CD14-positive monocyte (primary cell): ENCODE data around the gene KLHL40. TPM values are rescaled to one million over a fixed set of nuclear protein-coding genes. Genes with fewer than 3 reads are reported as not detected.
A peak's percentile ranks its signal among the peaks of the same experiment; 100 is the strongest.

Experiments
- DNase-seq, 3 donors: peaks; one replicate each; pipeline ENCODE4 v3.0.0-alpha.2; 2011 to 2022
- H2AFZ ChIP-seq: 2 replicates; pipeline ENCODE4 v1.6.0; 2012; ENCODE audit warnings: mild to moderate bottlenecking, low read depth, low read length, inconsistent platforms; ENCODE audit not compliant: insufficient read depth, poor library complexity, severe bottlenecking
- H3K27ac ChIP-seq, 2 donors: 1 replicate in 1 of 2; 2 replicates in 1 of 2; pipeline ENCODE4 v1.5.1; 2012 to 2013; ENCODE audit warnings: low read length in 2 of 2, control low read depth in 1 of 2, inconsistent platforms in 1 of 2, low read depth in 1 of 2, mild to moderate bottlenecking in 1 of 2
- H3K27me3 ChIP-seq, 2 donors: one replicate each; pipeline versions ENCODE4 v1.6.0 to v1.6.1; 2011 to 2013; ENCODE audit warnings: low read length in 2 of 2; ENCODE audit not compliant: control insufficient read depth in 2 of 2, insufficient read depth in 2 of 2
- H3K36me3 ChIP-seq, 2 donors: replicated peaks in 1 of 2; 1 replicate in 1 of 2; 2 replicates in 1 of 2; pipeline versions ENCODE4 v1.5.1 to v1.6.1; 2012 to 2013; ENCODE audit warnings: low read length in 2 of 2, control low read depth in 1 of 2, inconsistent platforms in 1 of 2, mild to moderate bottlenecking in 1 of 2; ENCODE audit not compliant: insufficient read depth in 2 of 2, control insufficient read depth in 1 of 2
- H3K4me1 ChIP-seq, 2 donors: 1 replicate in 1 of 2; 2 replicates in 1 of 2; pipeline versions ENCODE4 v1.5.1 to v1.6.1; 2012 to 2013; ENCODE audit warnings: low read length in 2 of 2, control low read depth in 1 of 2, inconsistent platforms in 1 of 2, mild to moderate bottlenecking in 1 of 2, moderate library complexity in 1 of 2; ENCODE audit not compliant: insufficient read depth in 2 of 2, control insufficient read depth in 1 of 2
- H3K4me2 ChIP-seq: replicated peaks from 2 replicates; pipeline ENCODE3; 2012; ENCODE audit warnings: low read length, moderate library complexity, mild to moderate bottlenecking; ENCODE audit not compliant: poor library complexity, severe bottlenecking; ENCODE audit errors: extremely low read depth
- H3K4me3 ChIP-seq, 3 experiments: fragments of 200-600 bp in 1 of 3; sonication (generic) in 1 of 3; replicated peaks in 1 of 3; 1 replicate in 2 of 3; 2 replicates in 1 of 3; pipeline ENCODE4 v1.5.1; 2011 to 2013; ENCODE audit warnings: low read length in 3 of 3, mild to moderate bottlenecking in 3 of 3, control low read depth in 2 of 3, low read depth in 2 of 3, inconsistent platforms in 1 of 3, moderate library complexity in 1 of 3
- H3K79me2 ChIP-seq: 2 replicates; pipeline ENCODE4 v1.6.0; 2012; ENCODE audit warnings: mild to moderate bottlenecking, control low read depth, inconsistent platforms, low read length, moderate library complexity; ENCODE audit not compliant: insufficient read depth
- H3K9ac ChIP-seq: 2 replicates; pipeline ENCODE4 v1.6.0; 2017; ENCODE audit warnings: low read length, mild to moderate bottlenecking; ENCODE audit not compliant: insufficient read depth, poor library complexity, severe bottlenecking
- H3K9me3 ChIP-seq, 2 donors: replicated peaks in 1 of 2; 1 replicate in 1 of 2; 2 replicates in 1 of 2; pipeline versions ENCODE4 v1.5.1 to v1.6.1; 2012 to 2013; ENCODE audit warnings: low read length in 2 of 2, control low read depth in 1 of 2; ENCODE audit not compliant: control insufficient read depth in 1 of 2, insufficient read depth in 1 of 2
- H4K20me1 ChIP-seq: 2 replicates; pipeline ENCODE4 v1.6.0; 2012; ENCODE audit warnings: mild to moderate bottlenecking, low read length, control low read depth, moderate library complexity; ENCODE audit not compliant: insufficient read depth
- H3K27ac Mint-ChIP-seq, 7 donors: one replicate each; pipeline ENCODE4 v1.8.0; 2020; ENCODE audit warnings: mild to moderate bottlenecking in 7 of 7, mixed read lengths in 7 of 7, moderate library complexity in 6 of 7, inconsistent platforms in 2 of 7
- H3K27me3 Mint-ChIP-seq, 3 donors: one replicate each; pipeline ENCODE4 v1.8.0; 2021 to 2022; ENCODE audit warnings: low read depth in 3 of 3, mild to moderate bottlenecking in 3 of 3, mixed read lengths in 3 of 3, moderate library complexity in 3 of 3, inconsistent platforms in 1 of 3
- H3K36me3 Mint-ChIP-seq, 2 donors: one replicate each; pipeline ENCODE4 v1.8.0; 2020; ENCODE audit warnings: mixed read lengths in 2 of 2, inconsistent platforms in 1 of 2, mild to moderate bottlenecking in 1 of 2
- H3K4me1 Mint-ChIP-seq: one replicate; pipeline ENCODE4 v1.8.0; 2020; ENCODE audit warnings: mild to moderate bottlenecking, mixed read lengths
- H3K4me3 Mint-ChIP-seq, 2 donors: one replicate each; pipeline ENCODE4 v1.8.0; 2020; ENCODE audit warnings: mild to moderate bottlenecking in 2 of 2, mixed read lengths in 2 of 2, moderate library complexity in 1 of 2
- H3K9me3 Mint-ChIP-seq, 7 donors: one replicate each; pipeline ENCODE4 v1.8.0; 2020 to 2022; ENCODE audit warnings: mixed read lengths in 7 of 7, mild to moderate bottlenecking in 6 of 7, moderate library complexity in 6 of 7, inconsistent platforms in 2 of 7
- CTCF ChIP-seq: fragments of 200-600 bp; IDR thresholded peaks from one replicate; pipeline ENCODE4 v1.8.0; 2022; ENCODE audit warnings: antibody characterized with exemption, mild to moderate bottlenecking
- WGBS: methylation state at CpG from one replicate; pipeline ENCODE4 v1.1.5; 2013; ENCODE audit warnings: missing lambda C conversion rate; ENCODE audit not compliant: insufficient coverage; 5-methylcytosine and 5-hydroxymethylcytosine counted together
- intact Hi-C, 2 donors: fragments of 100-400 bp; cut with micrococcal nuclease; formaldehyde crosslinking; loops; one replicate each; pipeline versions ENCODE4 v1.15.0 to v1.15.1; 2023
- polyA plus RNA-seq, 3 donors: library from polyadenylated mRNA; depleted of rRNA in 1 of 3; unstranded in 2 of 3; stranded (reverse) in 1 of 3; fragments of 300-500 nt in 2 of 3; fragments of >200 nt in 1 of 3; fragmentation: Illumina TruSeq in 2 of 3; gene quantifications; 1 replicate in 2 of 3; 2 replicates in 1 of 3; pipeline ENCODE4 v1.2.3, GENCODE V29; 2012 to 2021

Gene KLHL40
- polyA plus RNA-seq, 3 donors, result not detected

GRCh38 chr3:42657675-42658074 is 27.7 kb upstream of the KLHL40 start:
- 100% methylated on average over 4 of the region's 4 CpGs for WGBS
- Mint-ChIP-seq H3K9me3 (peaks cover 0 to 3% (median 0%) of the 10 kb centered on the region in 7 donors), H3K27me3 (peaks cover 0 to 3% (median 1%) of the 10 kb centered on the region in 3 donors), H3K27ac (peak overlapping the region in 5 of 7 donors; percentile 23 to 76 (median 56)), H3K4me1 (peaks cover 42% of the 10 kb centered on the region), H3K4me3 (no peak overlapping the region), H3K36me3 (peaks cover 15 to 35% of the 10 kb centered on the region in 2 donors)
- TF ChIP-seq CTCF, result no peak
- Histone ChIP-seq H2AFZ (no peak overlapping the region), H3K36me3 (peaks cover 8 to 33% of the 10 kb centered on the region in 2 donors), H3K4me2 (no peak overlapping the region), H3K9me3 (no peaks in the 10 kb centered on the region), H3K4me1 (peaks cover 35 to 52% of the 10 kb centered on the region in 2 donors), H3K4me3 (no peak overlapping the region), H3K9ac (peak overlapping the region; percentile 15), H3K27ac (peak overlapping the region in 1 of 2 donors; percentile 16), H3K27me3 (no peaks in the 10 kb centered on the region), H3K79me2 (peaks cover 41% of the 10 kb centered on the region), H4K20me1 (peaks cover 33% of the 10 kb centered on the region)
- intact Hi-C loops, result loop anchor here in 1 of 2 donors (10.0 kb wide), 1 partner anchor 73 kb away; the partner anchor contains the start of gene SEC22C
- no peak for DNase-seq

GRCh38 chr3:42658091-42658770 is 27.1 kb upstream of the KLHL40 start:
- Histone ChIP-seq H3K4me3 (no peak overlapping the region), H3K27me3 (no peaks in the 10 kb centered on the region), H2AFZ (no peak overlapping the region), H3K9me3 (no peaks in the 10 kb centered on the region), H3K27ac (peak overlapping the region in 1 of 2 donors; percentile 68), H3K36me3 (peaks cover 8 to 36% of the 10 kb centered on the region in 2 donors), H3K4me2 (no peak overlapping the region), H3K4me1 (peaks cover 29 to 46% of the 10 kb centered on the region in 2 donors), H3K79me2 (peaks cover 35% of the 10 kb centered on the region), H3K9ac (peak overlapping the region; percentile 15), H4K20me1 (peaks cover 33% of the 10 kb centered on the region)
- H3K4me3 Mint-ChIP-seq, result no peak overlapping the region
- DNase-seq, result no peak
- H3K4me1 Mint-ChIP-seq, result peaks cover 37% of the 10 kb centered on the region
- peak overlapping the region; percentile 16 to 76 (median 46) for H3K27ac Mint-ChIP-seq
- WGBS, result 96% methylated on average over 27 of the region's 34 CpGs
- no peak for TF ChIP-seq CTCF
- H3K9me3 Mint-ChIP-seq, result peaks cover 0 to 3% (median 0%) of the 10 kb centered on the region in 7 donors
- peaks cover 0 to 3% (median 1%) of the 10 kb centered on the region in 3 donors for H3K27me3 Mint-ChIP-seq
- H3K36me3 Mint-ChIP-seq, result peaks cover 15 to 39% of the 10 kb centered on the region in 2 donors
- intact Hi-C loops, result loop anchor here in 1 of 2 donors (10.0 kb wide), 1 partner anchor 73 kb away; the partner anchor contains the start of gene SEC22C
